Esophagus muscularis mucosa (tissue), 3 donors: ENCODE results near the gene C16orf95.

Experiments used
- CTCF ChIP-seq, 3 experiments: fragments of 200-600 bp in 2 of 3; fragments of 450-650 bp in 1 of 3; sonication (generic) in 2 of 3; IDR thresholded peaks; one replicate each; pipeline ENCODE4 v1.5.1; 2017 to 2019; ENCODE audit warnings: antibody characterized with exemption in 3 of 3, mild to moderate bottlenecking in 2 of 3, moderate library complexity in 1 of 3
- POLR2A ChIP-seq: fragments of 450-650 bp; IDR thresholded peaks from one replicate; pipeline ENCODE4 v1.6.1; 2017; ENCODE audit warnings: antibody characterized with exemption, moderate library complexity, mild to moderate bottlenecking, low read depth

GRCh38 chr16:87333581-87334331, 16.6 kb upstream of the C16orf95 start:
- TF ChIP-seq CTCF (IDR thresholded peaks at IDR 0.05) = no peak
- TF ChIP-seq POLR2A = no peak
